Raji (cell line): ENCODE data around the gene FARS2.

Experiments used
- POLR2A ChIP-seq: IDR thresholded peaks from 2 replicates; pipeline ENCODE4 v1.6.1; 2011; ENCODE audit warnings: low read depth, low read length, control low read depth; ENCODE audit not compliant: insufficient read depth

FARS2 gene

DNA sequence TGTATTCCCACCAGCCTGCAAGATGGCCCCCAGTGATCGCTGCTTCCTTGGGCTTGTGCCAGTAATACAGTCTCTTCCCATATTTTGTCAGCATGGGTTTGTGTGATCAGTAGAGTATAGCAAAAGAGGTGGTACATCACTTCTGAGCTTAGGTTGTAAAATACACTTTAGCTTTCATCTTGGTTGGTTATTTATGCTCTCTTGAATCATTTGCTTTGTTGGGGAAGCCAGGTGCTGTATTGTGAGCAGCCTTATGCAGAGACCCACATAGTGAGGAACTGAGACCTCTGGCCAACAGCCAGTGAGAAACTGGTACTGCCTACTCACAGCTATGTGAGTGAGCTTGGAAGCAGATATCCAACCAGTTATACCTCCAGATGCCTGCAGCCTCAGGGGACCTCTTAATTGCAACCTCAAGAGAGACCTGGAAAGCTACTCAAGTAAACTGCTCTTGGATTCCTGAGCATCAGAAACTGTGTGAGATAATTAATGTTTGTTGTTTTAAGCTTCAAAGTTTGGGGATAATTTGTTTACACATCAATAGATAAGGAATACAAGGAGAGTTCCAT lies 229.3 kb downstream of the FARS2 start:
- TF ChIP-seq POLR2A, result no peak

GRCh38 chr6:5492356-5492755 lies 231.0 kb downstream of the FARS2 start:
- no peak for TF ChIP-seq POLR2A

- TF ChIP-seq POLR2A, result no peak
These were observed 232.5 kb downstream of the FARS2 start for GRCh38 chr6:5493806-5494205.

- no peak for TF ChIP-seq POLR2A
These were observed 236.7 kb downstream of the FARS2 start for GRCh38 chr6:5497896-5498578.

DNA sequence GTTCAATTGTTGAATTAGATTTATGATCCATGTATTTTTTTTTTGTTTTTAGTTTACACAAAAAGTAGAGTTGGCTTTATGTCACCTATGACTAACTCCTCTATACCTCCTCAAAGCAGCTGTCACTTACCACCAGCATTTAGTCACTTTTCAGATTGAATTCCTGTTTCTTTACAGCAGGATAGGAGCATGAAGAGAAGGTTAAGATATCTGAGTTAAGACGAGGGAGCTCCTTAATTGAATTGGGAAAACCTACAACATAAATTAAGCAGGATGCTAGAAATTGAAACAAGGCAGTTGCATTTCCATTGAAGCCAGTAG lies 237.2 kb downstream of the FARS2 start:
- TF ChIP-seq POLR2A, result no peak

GRCh38 chr6:5499644-5500306 lies 238.5 kb downstream of the FARS2 start:
- TF ChIP-seq POLR2A, result no peak

DNA sequence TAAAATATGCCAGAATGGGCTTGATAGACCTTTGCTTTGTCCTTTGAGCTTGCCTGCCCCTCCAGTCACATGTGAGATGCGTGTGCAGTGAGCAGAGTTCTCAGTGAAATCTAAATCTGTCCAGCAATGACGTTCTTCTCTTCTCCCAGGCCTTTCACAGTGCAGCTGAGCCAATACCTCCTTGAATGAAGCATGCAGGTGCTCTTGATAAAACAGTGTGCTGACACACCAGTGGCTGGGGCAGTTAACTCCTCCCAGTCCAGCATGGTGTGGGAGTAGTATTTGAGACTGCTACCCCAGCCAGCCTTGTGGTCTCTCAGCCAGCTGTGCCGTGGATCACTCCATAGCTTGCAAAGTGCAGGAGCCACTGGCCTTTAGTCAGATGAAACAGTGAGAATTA lies 240.5 kb downstream of the FARS2 start:
- TF ChIP-seq POLR2A, result no peak

- no peak for TF ChIP-seq POLR2A
These were observed 242.8 kb downstream of the FARS2 start for GRCh38 chr6:5504078-5504477.

DNA sequence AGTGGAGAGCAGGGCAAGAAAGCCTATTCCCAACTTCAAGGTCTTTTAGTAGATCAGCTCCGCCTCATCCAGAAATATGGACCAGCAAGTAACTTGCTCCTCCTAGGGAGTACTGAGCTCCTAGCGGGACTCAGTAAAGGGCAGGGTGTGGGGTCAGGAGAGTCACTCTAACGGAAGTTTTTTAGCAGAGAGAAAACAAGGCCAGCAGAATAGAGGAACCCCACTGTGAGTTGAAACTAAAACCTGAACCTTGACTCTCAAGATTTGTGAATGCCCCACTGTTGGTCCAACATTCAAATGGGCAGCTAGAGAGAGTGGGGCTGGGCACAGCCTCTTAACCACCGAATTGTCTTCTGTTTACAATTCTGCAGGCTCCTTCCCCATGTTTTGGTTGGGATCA lies 244.8 kb downstream of the FARS2 start:
- TF ChIP-seq POLR2A, result no peak

DNA sequence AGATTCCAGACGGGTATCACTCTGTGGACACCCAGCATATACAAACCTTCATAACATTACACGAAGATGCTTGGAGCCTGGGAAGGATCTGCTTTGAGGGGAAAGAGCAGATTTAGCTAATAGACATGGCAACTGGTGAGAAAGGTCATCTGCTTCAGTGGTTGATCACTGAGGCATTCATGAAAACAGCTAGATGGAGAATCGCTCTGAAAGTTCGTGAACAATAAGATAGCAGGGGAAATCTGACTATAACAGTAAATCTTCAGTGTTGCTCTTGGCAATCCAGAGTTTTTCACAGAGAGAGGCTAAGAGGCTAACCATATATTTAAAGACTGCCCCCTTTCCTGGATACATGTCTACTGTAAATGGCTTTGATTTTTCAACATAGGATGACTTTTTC lies 245.3 kb downstream of the FARS2 start:
- no peak for TF ChIP-seq POLR2A

- TF ChIP-seq POLR2A, result no peak; the same call in 1 of the 2 replicates
These were observed 245.9 kb downstream of the FARS2 start for GRCh38 chr6:5507131-5507681.

GRCh38 chr6:5509106-5509505 lies 247.8 kb downstream of the FARS2 start:
- TF ChIP-seq POLR2A, result no peak

- TF ChIP-seq POLR2A, result no peak
These were observed 249.2 kb downstream of the FARS2 start for GRCh38 chr6:5510331-5511133.

- no peak for TF ChIP-seq POLR2A
These were observed 250.6 kb downstream of the FARS2 start for GRCh38 chr6:5511954-5512353.

- TF ChIP-seq POLR2A, result no peak
These were observed 251.1 kb downstream of the FARS2 start for GRCh38 chr6:5512422-5512821.

- TF ChIP-seq POLR2A, result no peak
These were observed 252.1 kb downstream of the FARS2 start for GRCh38 chr6:5513408-5513807.

- no peak for TF ChIP-seq POLR2A
These were observed 253.0 kb downstream of the FARS2 start for GRCh38 chr6:5514353-5514752.
